Ovary (tissue), 3 donors: ENCODE measurements around the gene PLXNA4.

Experiments
- EP300 ChIP-seq: sonication (generic); formaldehyde crosslinking; IDR thresholded peaks from one replicate; pipeline ENCODE4 v1.6.1; 2017; ENCODE audit warnings: antibody characterized with exemption
- POLR2A ChIP-seq: fragments of 450-650 bp; IDR thresholded peaks from one replicate; pipeline ENCODE4 v1.6.1; 2017; ENCODE audit warnings: antibody characterized with exemption, mild to moderate bottlenecking, moderate library complexity
- TF ChIP-seq, protein P1 (sequence below), 3 donors: fragments of 450-650 bp in 2 of 3; fragments of 200-600 bp in 1 of 3; IDR thresholded peaks; one replicate each; pipeline versions ENCODE4 v1.5.1 to v1.8.0; 2016 to 2022; ENCODE audit warnings: antibody characterized with exemption in 3 of 3, mild to moderate bottlenecking in 1 of 3
- donor health status: DM: no; HTN: no; CAD: no.

- TF ChIP-seq, protein P1, sequence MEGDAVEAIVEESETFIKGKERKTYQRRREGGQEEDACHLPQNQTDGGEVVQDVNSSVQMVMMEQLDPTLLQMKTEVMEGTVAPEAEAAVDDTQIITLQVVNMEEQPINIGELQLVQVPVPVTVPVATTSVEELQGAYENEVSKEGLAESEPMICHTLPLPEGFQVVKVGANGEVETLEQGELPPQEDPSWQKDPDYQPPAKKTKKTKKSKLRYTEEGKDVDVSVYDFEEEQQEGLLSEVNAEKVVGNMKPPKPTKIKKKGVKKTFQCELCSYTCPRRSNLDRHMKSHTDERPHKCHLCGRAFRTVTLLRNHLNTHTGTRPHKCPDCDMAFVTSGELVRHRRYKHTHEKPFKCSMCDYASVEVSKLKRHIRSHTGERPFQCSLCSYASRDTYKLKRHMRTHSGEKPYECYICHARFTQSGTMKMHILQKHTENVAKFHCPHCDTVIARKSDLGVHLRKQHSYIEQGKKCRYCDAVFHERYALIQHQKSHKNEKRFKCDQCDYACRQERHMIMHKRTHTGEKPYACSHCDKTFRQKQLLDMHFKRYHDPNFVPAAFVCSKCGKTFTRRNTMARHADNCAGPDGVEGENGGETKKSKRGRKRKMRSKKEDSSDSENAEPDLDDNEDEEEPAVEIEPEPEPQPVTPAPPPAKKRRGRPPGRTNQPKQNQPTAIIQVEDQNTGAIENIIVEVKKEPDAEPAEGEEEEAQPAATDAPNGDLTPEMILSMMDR (IDR thresholded peaks at IDR 0.05), result no peak
- TF ChIP-seq POLR2A (no peak), EP300 (no peak)
These were observed 408.0 kb downstream of the PLXNA4 start for GRCh38 chr7:132168239-132168638.
